Esophagus muscularis mucosa (tissue), 4 donors: Measurements from ENCODE around the gene ERC2. TPM values are rescaled to one million over a fixed set of nuclear protein-coding genes. Genes with fewer than 3 reads are reported as not detected.
"Not testable (repeated sequence)": the region's sequence is repeated elsewhere in the genome, so short reads cannot be mapped to it uniquely, and the experiment has no call there.

Experiments
- DNase-seq: peaks from one replicate; pipeline ENCODE4 v3.0.0-alpha.2; 2017; ENCODE audit errors: extremely low spot score
- H3K27ac ChIP-seq, 4 donors: fragments of 200-600 bp; sonication (generic); replicated peaks in 1 of 4; 1 replicate in 3 of 4; 2 replicates in 1 of 4; pipeline ENCODE4 v1.5.1; 2016 to 2019; ENCODE audit warnings: mild to moderate bottlenecking in 1 of 4
- H3K27me3 ChIP-seq, 4 donors: fragments of 200-600 bp; sonication (generic); one replicate each; pipeline versions ENCODE4 v1.5.1 to v1.6.0; 2016 to 2019
- H3K36me3 ChIP-seq, 4 donors: fragments of 200-600 bp; sonication (generic); one replicate each; pipeline ENCODE4 v1.5.1; 2016 to 2019
- H3K4me1 ChIP-seq, 4 donors: fragments of 200-600 bp; sonication (generic); one replicate each; pipeline ENCODE4 v1.5.1; 2016 to 2019
- H3K4me3 ChIP-seq, 4 donors: fragments of 200-600 bp; sonication (generic); 1 replicate in 2 of 4; 2 replicates in 2 of 4; pipeline ENCODE4 v1.5.1; 2016 to 2019; ENCODE audit warnings: mild to moderate bottlenecking in 4 of 4, moderate library complexity in 1 of 4
- H3K9me3 ChIP-seq, 4 donors: fragments of 200-600 bp; sonication (generic); 1 replicate in 3 of 4; 2 replicates in 1 of 4; pipeline ENCODE4 v1.5.1; 2016 to 2019
- EP300 ChIP-seq: sonication (generic); formaldehyde crosslinking; IDR thresholded peaks from one replicate; pipeline ENCODE4 v1.6.1; 2017; ENCODE audit warnings: antibody characterized with exemption
- POLR2A ChIP-seq: fragments of 450-650 bp; IDR thresholded peaks from one replicate; pipeline ENCODE4 v1.6.1; 2017; ENCODE audit warnings: antibody characterized with exemption, moderate library complexity, mild to moderate bottlenecking, low read depth
- POLR2AphosphoS5 ChIP-seq, 2 donors: sonication (generic); formaldehyde crosslinking; IDR thresholded peaks; one replicate each; pipeline ENCODE4 v1.6.1; 2017; ENCODE audit warnings: antibody characterized with exemption in 2 of 2
- whole genome bisulfite sequencing: methylation state at CpG from one replicate; pipeline ENCODE4 v1.1.5; 2018; 5-methylcytosine and 5-hydroxymethylcytosine counted together
- intact Hi-C: fragments of 100-400 bp; cut with DNase I; formaldehyde crosslinking; loops from one replicate; pipeline ENCODE4 v1.15.1; 2023
- total RNA-seq, 4 donors: library from RNA; depleted of rRNA; stranded (reverse); fragments of >200 nt; gene quantifications; one replicate each; pipeline versions ENCODE4 v1.1.0 to v1.2.1, GENCODE V29; 2016
- TF ChIP-seq, protein P1 (sequence below), 3 experiments: fragments of 200-600 bp in 2 of 3; fragments of 450-650 bp in 1 of 3; sonication (generic) in 2 of 3; IDR thresholded peaks; one replicate each; pipeline ENCODE4 v1.5.1; 2017 to 2019; ENCODE audit warnings: antibody characterized with exemption in 3 of 3, mild to moderate bottlenecking in 2 of 3, moderate library complexity in 1 of 3

Gene ERC2
- total RNA-seq, 4 donors from 2014 or later, result 0.42 to 2.0 (median 1.5) TPM

DNA sequence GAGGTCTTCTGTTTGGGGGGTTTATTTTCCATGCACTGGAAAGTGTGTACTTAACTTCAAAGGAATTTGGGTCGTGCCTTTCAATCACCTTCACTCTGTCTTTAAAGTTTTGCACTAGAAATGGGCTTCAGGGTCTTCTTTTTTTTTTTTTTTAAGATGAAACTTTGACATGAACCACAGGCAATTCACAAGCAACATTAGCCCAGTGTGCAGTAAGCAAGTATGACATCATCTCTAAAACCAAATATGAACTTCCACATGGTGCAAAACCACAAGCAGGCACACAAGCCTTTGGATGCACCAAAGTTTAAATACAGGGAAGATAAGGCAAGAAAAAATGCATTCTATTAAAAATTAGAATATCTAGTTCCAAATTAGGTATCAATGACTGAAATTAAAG, 381.9 kb downstream of the ERC2 start:
- Histone ChIP-seq H3K27me3 (no peaks in the 10 kb centered on the region), H3K36me3 (no peaks in the 10 kb centered on the region), H3K4me3 (no peak overlapping the region), H3K27ac (no peak overlapping the region), H3K9me3 (no peaks in the 10 kb centered on the region), H3K4me1 (peaks cover 0 to 16% (median 15%) of the 10 kb centered on the region in 4 donors)
- DNase-seq, result no peak
- intact Hi-C loops, result no loop called here
- TF ChIP-seq POLR2AphosphoS5 (IDR thresholded peaks at IDR 0.05), result no peak
- TF ChIP-seq EP300, result no peak
- TF ChIP-seq POLR2A, result no peak
- TF ChIP-seq, protein P1, sequence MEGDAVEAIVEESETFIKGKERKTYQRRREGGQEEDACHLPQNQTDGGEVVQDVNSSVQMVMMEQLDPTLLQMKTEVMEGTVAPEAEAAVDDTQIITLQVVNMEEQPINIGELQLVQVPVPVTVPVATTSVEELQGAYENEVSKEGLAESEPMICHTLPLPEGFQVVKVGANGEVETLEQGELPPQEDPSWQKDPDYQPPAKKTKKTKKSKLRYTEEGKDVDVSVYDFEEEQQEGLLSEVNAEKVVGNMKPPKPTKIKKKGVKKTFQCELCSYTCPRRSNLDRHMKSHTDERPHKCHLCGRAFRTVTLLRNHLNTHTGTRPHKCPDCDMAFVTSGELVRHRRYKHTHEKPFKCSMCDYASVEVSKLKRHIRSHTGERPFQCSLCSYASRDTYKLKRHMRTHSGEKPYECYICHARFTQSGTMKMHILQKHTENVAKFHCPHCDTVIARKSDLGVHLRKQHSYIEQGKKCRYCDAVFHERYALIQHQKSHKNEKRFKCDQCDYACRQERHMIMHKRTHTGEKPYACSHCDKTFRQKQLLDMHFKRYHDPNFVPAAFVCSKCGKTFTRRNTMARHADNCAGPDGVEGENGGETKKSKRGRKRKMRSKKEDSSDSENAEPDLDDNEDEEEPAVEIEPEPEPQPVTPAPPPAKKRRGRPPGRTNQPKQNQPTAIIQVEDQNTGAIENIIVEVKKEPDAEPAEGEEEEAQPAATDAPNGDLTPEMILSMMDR (IDR thresholded peaks at IDR 0.05), result no peak
- WGBS, result 77% methylated on average over 1 of the region's 1 CpG

DNA sequence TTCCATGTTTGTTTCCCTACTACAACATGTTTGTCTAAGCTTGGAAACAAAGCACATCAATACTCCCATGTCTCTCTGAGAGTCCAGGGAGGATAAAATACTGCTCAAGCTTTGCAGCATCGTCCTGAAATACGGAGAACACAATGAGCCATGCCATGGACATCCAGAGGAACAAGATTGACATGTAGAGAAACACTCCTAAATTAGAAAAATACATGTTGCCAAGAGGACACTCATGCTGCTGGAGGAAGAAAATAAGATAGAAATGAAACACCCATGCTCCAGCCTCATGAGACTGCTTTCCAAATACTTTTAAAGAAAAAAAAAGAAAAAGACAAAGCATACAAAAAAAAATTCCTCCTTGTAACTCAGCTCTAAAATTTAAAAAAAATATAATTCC, 387.0 kb downstream of the ERC2 start:
- peaks cover 0 to 6% (median 3%) of the 10 kb centered on the region in 4 donors for H3K4me1 ChIP-seq

DNA sequence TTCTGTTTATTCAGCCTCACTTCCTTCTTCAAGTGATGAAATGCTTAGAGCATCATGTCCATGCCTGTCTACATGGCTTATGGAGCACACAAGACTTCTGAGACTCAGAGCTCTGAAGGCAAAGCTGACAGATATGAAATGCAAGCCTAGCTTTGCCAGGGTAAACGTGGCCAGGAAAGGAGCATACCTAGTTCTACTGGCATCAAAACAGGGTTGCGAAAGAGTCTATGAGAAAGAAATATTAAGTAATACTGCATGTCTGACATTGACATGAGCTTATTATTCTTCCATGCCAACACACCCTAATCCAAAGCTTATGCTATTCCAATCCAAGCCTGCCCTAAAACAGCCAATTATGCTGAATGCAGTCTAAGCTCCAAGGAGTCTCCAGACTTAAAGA, 391.5 kb downstream of the ERC2 start:
- no peak overlapping the region for H3K4me3 ChIP-seq
- no peaks in the 10 kb centered on the region for H3K36me3 ChIP-seq
- DNase-seq, result no peak
- intact Hi-C loops, result no loop called here
- H3K27me3 ChIP-seq, result no peaks in the 10 kb centered on the region
- no peaks in the 10 kb centered on the region for H3K9me3 ChIP-seq
- 79% methylated on average over 2 of the region's 2 CpGs for WGBS
- peaks cover 0 to 3% (median 0%) of the 10 kb centered on the region in 4 donors for H3K4me1 ChIP-seq
- TF ChIP-seq POLR2AphosphoS5 (IDR thresholded peaks at IDR 0.05) (no peak), EP300 (no peak), POLR2A (no peak)
- TF ChIP-seq, protein P1 (IDR thresholded peaks at IDR 0.05), result no peak
- H3K27ac ChIP-seq, result no peak overlapping the region

More for the DNA sequence above, 387.0 kb downstream of the ERC2 start:
- no peaks in the 10 kb centered on the region for H3K9me3 ChIP-seq
- WGBS, result 39% methylated on average over 2 of the region's 2 CpGs
- intact Hi-C loops, result no loop called here
- no peaks in the 10 kb centered on the region for H3K27me3 ChIP-seq
- no peak for DNase-seq
- TF ChIP-seq EP300, result no peak
- TF ChIP-seq, protein P1 (IDR thresholded peaks at IDR 0.05), result no peak
- TF ChIP-seq POLR2AphosphoS5 (IDR thresholded peaks at IDR 0.05), result no peak
- no peak for TF ChIP-seq POLR2A
- no peak overlapping the region for H3K27ac ChIP-seq
- H3K36me3 ChIP-seq, result no peaks in the 10 kb centered on the region
- no peak overlapping the region for H3K4me3 ChIP-seq

DNA sequence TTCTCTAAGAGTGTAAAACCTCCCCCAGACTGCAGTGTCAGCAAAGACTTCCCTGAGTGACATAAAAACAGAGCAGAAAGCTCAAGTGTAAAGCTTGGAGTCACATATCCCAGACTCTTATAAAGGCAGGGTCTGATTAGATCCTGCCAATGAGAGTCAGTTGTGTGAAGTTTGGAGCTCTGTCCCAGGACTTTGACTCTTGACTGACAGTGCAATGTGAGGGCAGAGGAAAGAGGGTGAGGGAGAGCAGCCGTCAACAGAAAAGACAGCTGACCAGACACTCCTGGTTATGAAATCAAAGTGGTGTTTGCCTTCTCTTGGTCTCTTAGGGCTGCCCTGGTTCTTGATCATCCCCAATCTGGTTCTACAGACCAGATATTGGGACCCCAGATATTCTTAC, 393.2 kb downstream of the ERC2 start:
- Histone ChIP-seq H3K9me3 (no peaks in the 10 kb centered on the region), H3K27ac (no peak overlapping the region), H3K36me3 (no peaks in the 10 kb centered on the region), H3K27me3 (no peaks in the 10 kb centered on the region), H3K4me3 (no peak overlapping the region), H3K4me1 (peaks cover 0 to 3% (median 0%) of the 10 kb centered on the region in 4 donors)
- TF ChIP-seq POLR2AphosphoS5 (IDR thresholded peaks at IDR 0.05) (no peak), EP300 (no peak), POLR2A (no peak)
- TF ChIP-seq, protein P1 (IDR thresholded peaks at IDR 0.05), result no peak
- WGBS, result 100% methylated on average over 1 of the region's 1 CpG
- intact Hi-C loops, result no loop called here
- DNase-seq, result no peak

DNA sequence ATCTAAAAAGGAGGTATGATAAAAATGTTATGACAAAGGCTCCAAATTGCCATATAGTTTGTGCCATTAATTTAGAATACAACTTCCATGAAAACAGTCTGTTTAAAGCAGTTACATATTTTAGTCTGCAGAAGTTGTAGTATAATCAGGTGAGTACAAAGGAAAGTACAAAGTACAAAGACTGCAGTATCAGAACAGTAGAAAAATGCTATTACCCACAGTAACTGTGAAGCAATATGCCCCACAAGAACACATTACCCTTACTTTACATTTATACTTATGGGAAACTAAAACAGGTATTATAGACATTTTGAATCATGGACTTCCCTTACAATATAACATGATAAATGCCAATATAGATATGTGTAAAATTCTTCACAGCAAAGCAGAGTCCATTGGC, 398.5 kb downstream of the ERC2 start:
- no peak for DNase-seq
- no peaks in the 10 kb centered on the region for H3K4me1 ChIP-seq
- H3K9me3 ChIP-seq, result peaks cover 0 to 4% (median 0%) of the 10 kb centered on the region in 4 donors
- no peaks in the 10 kb centered on the region for H3K36me3 ChIP-seq
- no peak overlapping the region for H3K27ac ChIP-seq
- TF ChIP-seq EP300 (no peak), POLR2A (no peak), POLR2AphosphoS5 (IDR thresholded peaks at IDR 0.05) (no peak)
- TF ChIP-seq, protein P1 (IDR thresholded peaks at IDR 0.05), result no peak
- no peak overlapping the region for H3K4me3 ChIP-seq
- H3K27me3 ChIP-seq, result no peaks in the 10 kb centered on the region
- intact Hi-C loops, result no loop called here

DNA sequence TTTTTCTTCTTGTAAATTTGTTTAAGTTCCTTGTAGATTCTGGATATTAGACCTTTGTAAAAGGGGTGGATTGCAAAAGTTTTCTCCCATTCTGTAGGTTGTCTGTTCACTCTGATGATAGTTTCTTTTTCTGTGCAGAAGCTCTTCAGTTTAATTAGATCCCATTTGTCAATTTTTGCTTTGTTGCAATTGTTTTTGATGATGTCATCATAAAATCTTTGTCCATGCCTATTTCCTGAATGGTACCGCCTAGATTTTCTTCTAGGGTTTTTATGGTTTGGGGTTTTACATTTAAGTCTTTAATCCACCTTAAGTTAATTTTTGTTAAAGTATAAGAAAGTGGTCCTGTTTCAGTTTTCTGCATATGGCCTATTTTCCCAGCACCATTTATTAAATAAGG, 401.9 kb downstream of the ERC2 start:
- H3K27ac ChIP-seq, intact Hi-C loops, H3K9me3 ChIP-seq, H3K36me3 ChIP-seq, H3K27me3 ChIP-seq, H3K4me3 ChIP-seq, DNase-seq, H3K4me1 ChIP-seq: not testable (repeated sequence)
- 92% methylated on average over 1 of the region's 1 CpG for WGBS
